Epidermal melanocyte (primary cell): ENCODE measurements around the gene PIK3CB.
"Not testable (repeated sequence)": the region's sequence is repeated elsewhere in the genome, so short reads cannot be mapped to it uniquely, and the experiment has no call there.

Experiments
- DNase-seq: peaks from one replicate; pipeline ENCODE4 v3.0.0; 2011; ENCODE audit warnings: low spot score; ENCODE audit not compliant: insufficient read length

Gene PIK3CB

DNA sequence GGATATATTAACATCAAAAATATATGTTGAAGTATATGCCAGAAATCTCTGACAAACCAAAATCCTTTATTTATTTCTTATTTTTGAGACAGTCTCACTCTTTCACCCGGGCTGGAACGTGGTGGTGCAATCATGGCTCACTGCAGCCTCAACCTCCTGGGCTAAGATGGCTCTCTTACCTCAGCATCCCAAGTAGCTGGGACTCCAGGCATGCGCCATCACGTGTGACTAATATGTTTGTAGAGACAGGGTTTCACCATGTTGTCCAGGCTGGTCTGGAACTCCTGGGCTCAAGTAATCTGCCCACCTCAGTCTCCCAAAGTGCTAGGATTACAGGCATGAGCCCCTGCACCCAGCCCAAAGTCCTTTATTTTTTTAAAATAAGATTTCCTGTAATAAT, 214.3 kb downstream of the PIK3CB start:
- DNase-seq = no peak

DNA sequence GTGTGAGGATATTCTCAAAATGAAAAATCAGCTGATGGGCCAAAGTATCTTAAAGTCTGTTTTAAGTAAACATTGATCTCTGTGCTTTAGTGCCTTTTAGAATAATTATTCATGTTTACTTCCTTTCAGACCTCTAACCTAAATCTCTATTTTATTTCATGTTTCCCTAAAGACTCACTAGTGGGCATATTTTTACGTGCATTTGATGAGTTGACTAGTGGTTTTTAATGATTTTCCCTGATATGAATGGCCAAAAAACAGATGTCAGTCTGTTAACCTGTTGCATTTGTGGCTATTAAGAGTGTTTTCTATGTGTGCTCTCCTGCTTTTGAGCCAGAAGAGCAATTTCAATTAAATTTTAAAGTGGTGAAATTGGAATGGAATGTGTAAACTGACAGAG, 219.3 kb downstream of the PIK3CB start:
- no peak for DNase-seq

DNA sequence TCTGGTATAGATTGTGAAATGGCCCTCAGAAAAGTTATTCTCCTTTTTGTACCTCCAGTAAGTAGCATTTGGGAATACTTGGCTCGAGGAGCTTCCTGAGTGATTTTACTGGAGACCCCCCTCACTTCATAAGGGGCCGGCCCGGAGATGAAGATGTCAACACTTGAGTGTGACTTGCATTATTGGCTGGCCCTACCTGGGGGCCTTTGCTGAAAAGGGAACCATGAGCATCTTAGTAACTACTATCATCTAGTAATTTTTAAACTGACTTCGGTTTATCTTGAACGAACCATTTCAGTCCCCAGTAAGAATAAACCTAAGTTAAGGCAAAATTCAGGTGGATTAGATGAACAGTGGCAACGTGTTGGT, 224.8 kb downstream of the PIK3CB start:
- DNase-seq = no peak

- peak; percentile 28 for DNase-seq
Observed at GRCh38 chr3:138608322-138609135, 226.2 kb downstream of the PIK3CB start, which contains the start of gene FAIM. TSS of gene FAIM (plus strand) at chr3:138608771. CDS start at chr3:138619727, 10,956 bp downstream.

DNA sequence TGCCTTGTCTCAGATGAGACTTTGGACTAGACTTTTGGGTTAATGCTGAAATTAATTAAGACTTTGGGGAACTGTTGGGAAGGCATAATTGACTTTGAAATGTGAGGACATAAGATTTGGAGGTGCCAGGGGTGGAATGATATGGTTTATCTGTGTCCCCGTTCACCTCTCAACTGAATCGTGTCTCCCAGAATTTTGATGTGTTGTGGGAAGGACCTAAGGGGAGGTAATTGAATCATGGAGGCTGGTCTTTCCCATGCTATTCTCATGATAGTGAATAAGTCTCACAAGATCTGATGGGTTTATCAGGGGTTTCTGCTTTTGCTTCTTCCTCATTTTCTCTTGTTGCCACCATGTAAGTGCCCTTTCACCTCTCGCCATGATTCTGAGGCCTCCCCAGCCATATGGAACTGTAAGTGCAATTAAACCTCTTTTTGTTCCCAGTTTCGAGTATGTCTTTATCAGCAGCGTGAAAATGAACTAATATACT, 230.6 kb downstream of the PIK3CB start:
- not testable (repeated sequence) for DNase-seq
